ENCODE data around the gene CTNND2.

CTNND2 gene

DNA sequence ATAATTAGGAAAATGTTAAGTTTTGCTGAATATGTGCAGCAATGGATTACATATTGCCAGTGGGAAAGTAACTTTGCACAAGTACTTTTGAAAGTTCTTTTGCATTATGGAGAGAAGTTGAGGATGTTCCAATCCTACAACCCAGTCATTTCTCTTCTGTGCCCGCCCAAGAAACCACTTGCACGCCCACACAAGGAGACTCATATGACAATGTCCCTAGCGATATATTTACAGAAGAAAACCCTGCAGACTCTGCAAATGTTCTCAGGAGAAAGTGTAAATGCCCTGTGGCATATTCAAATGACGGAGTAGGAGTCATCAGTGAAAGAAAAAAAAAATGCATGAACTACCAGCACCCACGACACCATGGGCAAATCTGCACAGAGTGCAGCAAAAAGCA is 356.5 kb downstream of the CTNND2 start:
- intact Hi-C loops (cut with DNase I), result no loop called here
- DNase-seq, result peak in 1 of 10 donors; percentile 82

DNA sequence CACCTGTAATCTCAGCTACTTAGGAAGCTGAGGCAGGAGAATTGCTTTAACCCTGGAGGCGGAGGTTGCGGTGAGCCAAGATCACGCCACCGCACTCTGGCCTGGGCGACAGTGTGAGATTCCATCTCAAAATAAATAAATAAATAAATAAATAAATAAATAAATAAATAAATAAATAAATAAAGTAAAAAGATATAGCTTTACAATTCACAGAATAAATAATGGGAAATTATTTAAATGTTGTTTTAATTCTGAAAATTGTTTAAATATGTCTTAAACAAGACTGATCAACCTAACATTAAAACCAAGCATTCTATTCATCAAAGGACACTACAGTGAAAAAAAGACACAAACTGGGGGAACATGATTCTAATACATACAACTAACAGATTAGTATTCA is 357.1 kb downstream of the CTNND2 start:
- intact Hi-C loops (cut with DNase I), result no loop called here
- no peak for DNase-seq

DNA sequence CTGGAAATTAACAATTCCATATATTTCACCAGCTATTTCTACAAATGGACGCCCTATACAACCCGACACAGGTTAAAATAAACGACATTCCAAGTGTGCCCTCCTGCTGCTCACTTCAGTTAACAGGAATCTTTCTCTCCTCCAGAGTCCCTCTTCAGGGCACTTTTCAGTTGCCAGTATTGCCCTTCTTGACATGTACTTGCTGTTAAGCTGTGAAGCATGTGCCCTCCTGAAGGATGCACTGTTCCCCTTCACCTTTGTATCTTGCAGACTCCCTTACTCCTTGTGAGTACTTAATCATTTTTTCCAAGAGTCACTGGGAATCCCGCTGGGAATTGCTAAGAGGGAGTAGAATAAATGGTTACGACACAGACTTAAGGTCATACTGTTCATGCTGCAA is 364.1 kb downstream of the CTNND2 start:
- no peak for DNase-seq
- intact Hi-C loops (cut with DNase I), result no loop called here

DNA sequence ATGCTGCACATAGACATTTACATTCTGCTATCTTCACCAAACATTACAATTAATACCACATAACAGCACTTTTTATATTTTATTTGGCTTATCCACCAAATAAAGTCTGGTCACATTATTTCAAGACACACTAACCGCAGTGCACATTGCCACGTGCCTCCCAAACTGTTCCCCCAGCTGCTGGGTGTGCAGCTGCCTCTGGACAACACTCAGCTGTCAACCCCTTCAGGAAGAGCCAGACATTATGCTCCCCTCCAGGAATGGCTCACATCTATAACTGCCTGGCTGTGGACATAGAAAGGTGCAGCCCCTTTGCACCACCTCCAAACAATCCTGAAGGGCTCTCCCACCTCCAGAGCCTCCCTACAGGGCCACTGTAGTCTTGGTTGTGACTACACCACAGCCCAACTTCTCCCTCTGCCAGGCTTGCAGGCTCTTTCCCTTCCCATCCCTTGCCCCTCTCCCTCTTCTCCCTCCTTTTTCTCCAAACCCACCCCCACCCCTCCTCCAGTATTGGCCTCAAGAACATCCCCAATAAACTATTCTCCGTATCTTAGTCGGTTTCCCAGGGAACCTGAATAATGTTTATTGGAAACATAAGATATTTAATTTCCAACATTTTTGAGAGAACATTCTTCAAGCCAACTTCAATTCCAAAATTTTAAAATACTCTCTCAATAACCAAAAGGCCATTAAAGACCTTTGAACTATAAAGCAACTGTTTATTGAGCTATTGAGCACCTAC is 372.3 kb downstream of the CTNND2 start:
- intact Hi-C loops (cut with DNase I), result no loop called here
- peak in 1 of 10 donors; percentile 64 for DNase-seq

DNA sequence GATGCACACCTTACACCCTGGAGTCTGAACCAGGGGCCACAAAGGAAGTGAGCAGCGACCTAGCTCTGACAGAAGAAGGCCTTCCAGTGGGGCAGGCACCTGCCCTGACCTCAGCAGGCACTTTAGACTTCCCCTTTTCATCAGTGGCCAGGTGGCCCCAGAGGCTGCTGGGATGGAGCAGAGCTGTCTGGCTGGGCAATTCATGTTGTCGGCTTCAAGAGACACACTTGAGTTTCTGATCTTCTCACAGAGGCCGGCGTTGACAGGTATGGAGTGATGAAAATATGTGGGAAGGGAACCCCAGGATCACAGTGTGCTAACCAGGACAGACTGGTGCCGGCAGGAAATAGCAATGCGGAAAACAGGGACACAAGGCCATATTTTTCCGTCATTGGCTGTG is 375.5 kb downstream of the CTNND2 start:
- DNase-seq, result no peak
- intact Hi-C loops (cut with DNase I), result no loop called here

DNA sequence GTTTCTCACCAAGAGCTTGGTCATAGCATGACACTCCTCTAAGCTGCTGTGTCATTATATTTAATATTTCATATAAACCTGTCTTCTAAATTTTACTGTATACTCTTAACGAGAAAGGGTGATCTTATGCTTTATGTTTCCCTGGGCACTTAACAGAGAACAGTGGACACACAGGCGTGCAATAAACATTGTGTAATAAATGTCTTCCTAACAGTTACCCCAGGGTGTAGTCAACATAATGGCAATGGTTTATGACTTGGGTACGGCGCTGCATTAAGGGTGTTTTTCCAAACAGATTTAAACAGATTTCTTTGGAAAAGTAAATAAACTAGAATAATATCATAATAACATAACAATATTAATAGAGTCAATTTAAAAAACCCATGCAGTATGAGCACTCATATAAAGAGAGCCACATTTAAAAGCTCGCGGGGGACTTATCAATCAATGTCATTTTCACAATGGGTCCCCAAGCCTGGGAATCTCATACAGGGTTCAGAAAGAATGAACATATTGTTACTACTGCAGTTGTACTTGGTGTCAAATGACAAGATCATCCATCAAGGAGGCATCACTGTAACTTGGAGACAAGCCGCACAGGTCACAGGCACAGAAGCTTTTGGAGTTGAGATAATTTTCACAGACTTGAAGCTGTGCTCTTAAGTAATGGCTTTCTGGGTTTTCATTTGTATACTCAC is 376.4 kb downstream of the CTNND2 start:
- DNase-seq, result no peak
- intact Hi-C loops (cut with DNase I), result no loop called here

DNA sequence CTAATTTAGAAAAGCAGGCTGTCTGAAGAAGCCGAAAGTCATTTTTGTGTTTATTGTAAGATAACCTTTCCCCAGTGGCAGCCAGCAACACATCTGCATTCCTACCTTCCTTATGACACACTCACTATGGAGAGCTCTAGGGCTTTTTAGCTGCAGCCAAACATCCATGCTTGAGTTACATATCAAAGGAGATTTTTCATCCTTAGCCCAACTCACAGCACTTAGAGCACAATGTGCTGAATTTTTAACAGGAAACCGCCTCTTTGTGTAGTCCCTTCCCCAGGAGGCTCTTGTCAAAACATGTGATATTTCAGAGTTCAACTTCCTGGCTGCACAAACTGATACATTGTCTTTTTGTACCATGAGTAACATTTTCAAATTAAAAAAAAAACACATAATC is 379.2 kb downstream of the CTNND2 start:
- DNase-seq, result no peak
- intact Hi-C loops (cut with DNase I), result no loop called here

DNA sequence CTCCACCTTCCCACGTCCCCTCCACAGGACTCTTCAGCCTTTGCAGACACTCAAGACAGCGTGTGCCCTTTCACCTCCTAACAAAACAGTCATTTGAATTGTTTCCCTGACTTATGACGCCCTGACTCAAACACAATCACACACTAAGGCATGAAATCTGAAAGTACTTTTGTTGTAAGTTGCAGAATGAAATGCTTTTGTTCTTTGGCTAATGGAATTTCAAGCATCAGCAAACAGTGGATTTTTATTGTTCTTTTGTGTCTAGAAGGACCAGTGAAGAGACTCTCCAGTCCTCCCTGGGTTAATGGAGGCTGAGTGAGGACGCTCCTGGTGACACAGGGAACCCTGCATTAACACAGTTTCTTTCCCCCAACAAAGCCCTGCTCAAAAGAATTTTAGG is 380.1 kb downstream of the CTNND2 start:
- intact Hi-C loops (cut with DNase I), result no loop called here
- no peak for DNase-seq

DNA sequence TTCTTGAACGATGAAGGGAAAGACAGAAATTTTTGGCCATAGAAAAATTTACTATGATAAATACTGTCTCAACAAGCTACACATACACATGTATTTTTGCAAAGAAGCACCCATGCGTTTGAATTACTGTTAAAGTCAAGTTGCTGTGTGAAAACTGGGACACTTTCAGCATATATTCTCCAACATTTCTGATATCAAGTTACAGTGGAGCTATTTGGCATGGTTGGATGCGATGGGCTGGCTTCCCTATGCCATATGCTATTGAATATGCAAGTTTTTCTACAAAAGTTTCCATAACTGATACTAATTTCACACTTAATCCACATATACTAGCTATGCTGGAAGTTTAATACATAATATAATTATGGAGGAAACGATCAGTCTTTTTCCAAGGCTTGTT is 381.4 kb downstream of the CTNND2 start:
- no peak for DNase-seq
- intact Hi-C loops (cut with DNase I), result no loop called here

DNA sequence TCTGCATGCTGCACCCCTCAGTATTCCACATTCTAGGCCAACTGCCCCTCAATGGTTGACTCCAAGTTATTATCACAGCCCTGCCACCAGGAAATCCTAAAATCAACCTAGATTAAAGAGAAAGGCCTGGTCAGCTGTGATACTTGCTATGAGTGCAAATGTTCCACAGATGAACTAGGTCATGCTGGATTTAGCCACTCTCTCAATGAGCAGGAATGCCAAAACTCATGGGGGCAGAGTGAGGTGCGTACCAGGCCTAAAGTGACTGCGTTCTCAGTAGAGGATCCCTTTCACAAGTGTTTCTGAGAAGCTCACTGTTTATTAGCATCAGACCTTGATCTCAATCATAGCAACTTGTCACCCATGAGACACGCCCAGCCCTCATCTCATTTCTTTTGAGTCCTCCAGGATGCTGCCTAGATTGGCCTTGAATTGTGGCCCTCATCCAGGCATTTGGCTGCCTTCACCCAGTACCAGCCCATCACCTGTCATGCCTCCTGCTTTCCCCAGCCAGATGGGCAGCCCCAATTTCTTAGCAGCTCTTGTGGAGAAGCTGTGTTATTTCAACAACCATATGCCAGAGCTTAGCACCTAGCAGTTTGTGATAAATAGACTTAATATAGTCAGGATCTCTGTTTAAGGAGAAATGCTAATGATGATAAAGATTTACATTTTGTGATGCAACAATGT is 383.9 kb downstream of the CTNND2 start:
- DNase-seq, result peak in 5 of 10 donors; percentile 39 to 86 (median 78)
- intact Hi-C loops (cut with DNase I), result no loop called here

DNA sequence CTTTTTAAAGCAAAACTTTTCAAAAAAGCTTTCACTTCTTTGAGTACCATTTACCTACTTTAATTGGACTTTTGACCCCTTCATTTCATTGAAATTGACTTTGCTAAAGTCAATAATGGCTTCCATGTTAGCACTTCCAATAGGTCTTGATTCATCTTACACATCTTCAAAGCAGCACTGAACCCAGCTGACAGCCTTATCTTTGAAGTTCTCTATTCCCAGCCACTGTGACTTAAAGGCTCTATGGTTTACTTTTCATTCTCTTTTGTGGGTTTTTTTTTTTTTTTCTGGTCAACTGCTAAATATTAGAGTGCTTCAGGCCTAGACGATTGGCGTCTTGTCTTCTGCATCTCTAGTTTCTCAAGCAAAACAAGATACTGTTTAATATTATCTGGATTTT is 385.0 kb downstream of the CTNND2 start:
- no peak for DNase-seq
- intact Hi-C loops (cut with DNase I), result no loop called here

DNA sequence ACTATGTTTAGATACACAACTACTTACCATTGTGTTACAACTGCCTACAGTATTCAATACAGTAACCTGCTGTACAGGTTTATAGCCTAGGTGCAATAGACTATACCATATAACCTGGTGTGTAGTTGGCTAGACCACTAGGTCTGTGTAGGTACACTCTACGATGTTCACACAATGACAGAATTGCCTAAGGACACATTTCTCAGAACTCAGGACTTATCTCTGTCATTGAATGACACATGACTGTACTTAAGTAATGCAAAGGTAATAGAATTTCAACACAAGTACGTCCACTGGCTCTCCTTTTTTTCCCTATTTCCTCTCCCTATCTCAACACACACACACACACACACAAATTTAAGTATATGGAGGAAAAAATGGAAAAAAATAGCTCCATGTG is 385.6 kb downstream of the CTNND2 start:
- no peak for DNase-seq
- intact Hi-C loops (cut with DNase I), result no loop called here

DNA sequence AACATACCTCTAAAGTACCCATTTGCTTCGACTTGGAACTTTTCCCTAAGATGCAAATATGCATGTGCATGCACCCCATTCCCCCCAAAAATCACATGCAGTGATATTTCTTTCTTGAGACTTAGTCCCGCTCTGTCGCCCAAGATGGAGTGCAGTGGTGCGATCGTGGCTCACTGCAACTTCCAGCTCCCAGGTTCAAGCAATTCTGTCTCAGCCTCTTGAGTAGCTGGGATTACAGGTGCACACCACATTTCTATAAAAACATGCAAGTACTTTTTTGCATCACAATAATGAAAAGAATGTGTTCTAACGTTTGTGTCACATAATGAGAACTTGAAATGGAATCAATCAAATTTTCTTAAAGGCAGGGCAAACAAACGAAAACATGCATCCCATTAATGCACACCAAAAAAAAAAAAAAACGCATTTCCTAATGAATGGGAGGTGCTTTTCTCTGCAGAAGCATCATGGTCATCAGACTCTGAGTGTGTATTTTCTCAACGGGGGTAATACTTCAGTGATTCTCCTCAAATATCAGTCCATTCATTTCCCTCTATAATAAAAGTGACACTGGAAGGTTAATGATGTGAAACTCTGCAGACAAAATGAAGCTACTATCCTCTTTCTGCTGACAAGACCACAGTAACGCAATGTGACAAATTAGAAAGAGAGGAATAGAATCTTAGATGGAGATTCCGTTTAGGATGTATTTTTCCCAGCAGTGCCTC is 389.4 kb downstream of the CTNND2 start:
- DNase-seq, result no peak
- intact Hi-C loops (cut with DNase I), result no loop called here

DNA sequence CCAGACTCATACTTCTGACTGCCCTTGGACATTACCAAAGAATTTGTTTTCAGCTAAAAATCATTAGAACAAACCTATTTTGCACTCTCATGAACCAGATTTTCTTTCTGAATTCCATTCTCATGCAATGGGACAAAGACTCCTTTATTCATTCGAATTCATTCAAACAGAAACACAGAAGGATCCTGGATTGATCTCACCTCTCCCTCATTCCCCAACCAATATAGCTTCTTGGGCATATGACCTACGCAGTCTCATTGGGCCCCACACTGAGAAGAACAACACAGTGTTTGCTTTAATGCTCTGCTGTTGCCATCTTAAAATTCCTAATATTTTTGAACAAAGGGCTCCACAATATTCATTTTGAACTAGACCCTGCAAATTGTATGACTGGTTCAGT is 392.4 kb downstream of the CTNND2 start:
- DNase-seq, result no peak
- intact Hi-C loops (cut with DNase I), result no loop called here

DNA sequence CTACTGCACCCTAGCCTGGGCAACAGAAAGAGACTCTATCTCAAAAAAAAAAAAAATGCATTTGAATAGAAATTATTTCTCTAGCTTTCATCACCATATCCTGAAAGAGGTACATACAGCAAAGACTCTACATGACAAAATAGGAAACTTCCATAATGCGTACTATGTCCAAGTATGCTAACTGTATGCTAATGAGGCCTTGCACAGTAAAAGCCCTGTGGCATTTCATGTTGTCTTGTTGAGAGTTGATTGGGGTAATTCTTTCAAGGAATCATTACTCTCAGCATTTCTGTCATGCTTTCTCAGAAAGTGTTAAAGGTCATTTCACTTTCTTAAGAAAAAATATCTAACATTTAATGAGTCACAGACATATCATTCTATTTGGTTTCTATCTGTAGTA is 393.4 kb downstream of the CTNND2 start:
- intact Hi-C loops (cut with DNase I), result no loop called here
- no peak for DNase-seq

DNA sequence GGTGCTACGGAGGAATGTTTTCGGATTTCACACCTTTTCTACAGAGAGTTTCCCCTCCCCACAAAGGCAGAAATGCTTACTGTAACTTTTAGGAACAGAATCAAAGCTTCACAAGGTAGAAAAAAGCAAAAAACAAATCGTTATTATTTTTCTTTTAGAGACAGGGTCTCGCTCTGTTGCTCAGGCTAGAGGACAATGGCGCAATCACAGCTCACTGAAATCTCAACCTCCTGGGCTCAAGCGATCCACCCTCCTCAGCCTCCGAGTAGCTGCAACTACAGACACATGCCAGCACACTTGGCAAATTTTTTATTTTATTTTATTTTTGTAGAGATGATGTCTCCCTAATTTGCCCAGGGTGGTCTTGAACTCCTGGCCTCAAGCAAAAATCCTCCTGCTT is 394.5 kb downstream of the CTNND2 start:
- intact Hi-C loops (cut with DNase I), result no loop called here
- no peak for DNase-seq

DNA sequence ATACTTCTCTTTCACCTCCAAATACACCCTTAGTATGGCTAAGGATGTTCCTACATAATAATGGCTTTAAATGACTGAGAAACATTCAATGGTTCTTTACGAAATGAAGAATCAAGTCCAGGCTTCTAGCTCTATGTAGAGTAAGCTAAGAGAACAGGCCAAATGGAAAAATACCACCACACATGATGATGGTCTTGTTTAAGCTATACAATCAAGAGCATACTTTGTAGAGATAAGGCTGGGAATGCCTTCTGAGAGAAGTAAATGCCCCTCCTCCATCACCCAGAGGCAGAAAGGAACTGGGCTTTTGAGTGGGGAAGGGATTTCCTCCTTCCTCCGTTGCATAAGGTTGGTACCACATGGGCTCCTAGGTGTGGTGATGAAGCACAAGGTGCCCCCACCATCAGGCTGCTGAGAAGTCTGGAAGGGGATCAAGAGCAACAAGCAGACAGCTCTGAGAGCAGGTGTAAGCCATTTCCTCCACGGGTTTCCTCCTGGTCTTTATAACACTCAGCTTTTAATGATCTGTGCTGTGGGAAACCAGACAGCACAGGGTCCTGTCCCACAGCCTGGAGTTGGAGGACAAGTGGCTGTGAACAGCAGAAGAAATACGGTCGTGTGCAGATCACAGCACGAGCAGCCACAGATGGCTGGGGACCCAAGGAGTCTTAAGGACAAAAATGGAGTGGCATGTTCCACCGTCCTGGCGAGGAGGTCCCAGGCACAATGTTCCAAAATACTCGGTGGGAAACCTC is 396.9 kb downstream of the CTNND2 start:
- intact Hi-C loops (cut with DNase I), result no loop called here
- DNase-seq, result no peak

DNA sequence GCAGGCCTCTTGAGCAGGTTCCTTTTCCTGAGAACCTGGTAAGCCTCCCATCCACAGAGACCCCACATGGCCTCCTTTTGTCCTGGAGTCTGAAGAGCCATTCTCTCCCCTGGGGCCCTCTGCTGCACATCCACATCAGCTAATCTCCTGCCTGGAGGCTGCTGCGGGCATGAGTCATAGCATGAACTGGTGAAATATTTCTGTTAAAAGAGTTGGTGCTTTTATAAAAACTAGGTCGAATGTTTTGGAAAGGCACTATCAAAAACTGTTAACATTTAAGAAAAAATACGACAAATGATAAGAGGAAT is 399.4 kb downstream of the CTNND2 start:
- peak in 3 of 10 donors; percentile 73 to 87 (median 81) for DNase-seq
- intact Hi-C loops (cut with DNase I), result no loop called here

DNA sequence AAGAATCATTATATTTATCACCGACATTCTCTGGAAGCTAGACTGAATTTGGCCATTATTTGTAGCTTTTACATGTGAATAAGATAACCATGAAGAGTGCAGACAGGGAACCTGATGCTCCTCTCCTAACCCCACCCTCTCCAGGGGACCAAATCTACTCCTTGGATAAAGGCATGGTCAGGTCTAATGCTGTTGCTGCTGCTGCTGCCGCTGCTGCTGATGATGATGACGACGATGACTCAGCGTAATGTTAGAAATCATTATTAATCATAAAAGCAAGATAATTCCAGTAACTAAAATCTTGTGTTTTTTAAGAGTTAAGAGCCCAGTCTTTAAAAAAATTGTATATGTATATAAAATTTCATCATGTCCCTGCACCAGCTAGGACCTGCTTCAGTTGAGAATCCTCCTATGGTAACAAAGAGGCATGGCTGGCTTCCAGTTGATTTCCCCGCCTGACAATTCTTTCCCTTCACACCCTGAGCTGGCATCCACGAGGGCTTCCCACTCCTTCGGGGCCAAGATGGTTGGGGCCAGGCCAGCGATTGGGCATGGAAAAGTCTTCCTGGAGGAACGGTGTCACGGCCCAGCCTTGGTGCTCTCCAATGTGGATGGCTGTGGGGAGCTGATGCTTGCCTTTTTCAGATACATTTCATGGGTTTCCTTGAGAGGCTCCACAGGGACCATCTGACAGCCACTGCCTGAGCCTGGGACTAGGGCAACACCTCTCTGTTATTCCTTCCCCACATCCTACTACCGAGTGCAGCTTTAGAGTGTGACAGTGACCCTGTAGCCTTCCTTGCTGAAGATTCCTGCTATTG is 400.0 kb downstream of the CTNND2 start:
- DNase-seq, result peak in 3 of 10 donors; percentile 71 to 84 (median 82)
- intact Hi-C loops (cut with DNase I), result no loop called here

DNA sequence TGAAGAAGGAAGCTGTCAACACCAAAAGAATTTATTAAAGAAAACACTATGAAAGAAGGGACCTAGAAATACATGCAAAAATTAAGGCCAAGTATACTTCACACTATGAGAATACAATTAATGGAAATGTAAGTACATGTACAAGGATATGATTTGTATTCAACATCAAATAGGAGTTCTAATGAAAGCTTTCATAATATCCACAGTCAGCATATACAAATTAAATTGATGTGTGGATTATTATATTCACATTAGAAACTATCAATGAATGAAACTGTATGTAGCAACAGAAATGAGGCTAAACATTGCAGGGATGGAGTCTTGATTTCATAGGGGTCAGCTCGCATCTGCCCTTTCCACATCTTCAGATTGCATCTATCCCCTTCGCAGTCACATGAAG is 401.5 kb downstream of the CTNND2 start:
- intact Hi-C loops (cut with DNase I), result no loop called here
- no peak for DNase-seq
